Endometrial microvascular endothelial cells (primary cell): ENCODE data around the gene FCHSD1. TPM values are rescaled to one million over a fixed set of nuclear protein-coding genes. Genes with fewer than 3 reads are reported as not detected.

Experiments
- in situ Hi-C: cut with HindIII; loops from 2 replicates; pipeline ENCODE4 v1.10.0; 2017; ENCODE audit warnings: low sequenced_read_pairs, low pct_unique_long_range_greater_than_20kb; ENCODE audit errors: inconsistent ontology term
- total RNA-seq: library from RNA; depleted of rRNA; stranded (reverse); fragments of >200 nt; gene quantifications from one replicate; pipeline ENCODE4 v1.2.3, GENCODE V29; 2015; ENCODE audit errors: inconsistent ontology term

The FCHSD1 gene
- total RNA-seq, result 68.2 TPM

DNA sequence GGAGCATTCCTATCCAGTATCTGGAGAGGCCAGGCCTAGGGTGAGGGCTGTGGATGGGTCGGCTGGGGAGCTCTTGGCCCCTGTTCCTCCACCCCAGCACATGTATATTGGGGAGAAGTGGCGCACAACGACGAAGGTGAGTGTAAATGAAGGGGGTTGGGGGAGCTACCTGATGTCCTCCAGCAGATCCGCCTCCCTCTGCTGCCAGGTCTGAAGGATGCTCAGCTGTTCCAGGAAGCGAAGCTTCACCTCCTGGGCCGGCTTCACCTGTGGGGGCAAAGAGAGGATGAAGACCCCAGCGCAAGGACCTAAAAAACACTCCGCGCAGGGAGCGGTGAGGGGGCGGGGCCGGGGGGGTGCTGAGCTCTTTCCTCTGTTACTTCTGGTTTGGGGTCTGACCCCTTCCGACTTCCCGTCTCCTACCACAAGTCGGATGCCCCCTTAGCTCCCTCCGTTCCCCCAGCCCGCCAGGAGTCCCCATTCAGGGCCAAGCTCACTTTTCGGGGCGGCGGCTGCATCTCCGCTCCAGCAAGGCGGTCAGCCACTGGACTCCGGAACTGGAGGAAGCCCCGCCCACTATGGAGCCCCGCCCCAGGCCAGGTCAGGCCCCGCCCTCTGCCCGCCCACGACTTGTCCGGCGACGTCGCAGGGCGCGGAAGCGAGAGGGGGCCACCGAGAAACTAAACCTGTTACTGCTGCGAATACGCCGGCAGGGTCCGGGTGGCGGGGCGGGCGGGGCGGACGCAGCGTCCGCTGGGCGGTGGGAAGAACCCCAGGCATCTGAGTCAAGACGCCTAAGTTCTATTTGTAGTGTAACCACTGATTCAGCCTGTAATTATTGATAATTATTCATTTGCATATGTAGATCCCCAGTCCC lies at the start of gene FCHSD1:
Gene FCHSD1, minus strand, starts transcription at position 568 of the 877 bp plus-strand sequence. Its CDS starts 50 bp downstream, at position 518.
- in situ Hi-C loops, result no loop called here

DNA sequence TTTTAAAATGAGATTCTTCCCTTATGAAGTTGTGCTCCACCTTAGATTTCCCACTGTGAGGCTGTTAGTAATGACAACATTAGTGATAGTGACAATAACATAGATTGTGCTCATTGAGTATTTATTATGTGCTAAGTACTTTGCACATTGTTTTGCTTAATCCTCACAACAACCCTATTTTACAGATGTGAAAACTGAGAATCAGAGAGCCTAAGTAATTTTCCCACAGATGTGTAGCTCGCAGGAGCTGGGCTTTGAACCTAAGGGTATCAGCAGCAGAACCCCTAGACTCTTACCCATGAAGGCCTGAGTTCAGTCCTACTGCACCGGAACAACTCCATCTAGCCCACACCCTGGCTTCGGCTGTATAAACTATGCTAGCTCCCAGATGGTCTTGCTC lies 46.4 kb upstream of the FCHSD1 start:
- in situ Hi-C loops, result loop anchor here (25.0 kb wide), 1 partner anchor 440 kb away; no protein-coding TSS in a partner anchor

DNA sequence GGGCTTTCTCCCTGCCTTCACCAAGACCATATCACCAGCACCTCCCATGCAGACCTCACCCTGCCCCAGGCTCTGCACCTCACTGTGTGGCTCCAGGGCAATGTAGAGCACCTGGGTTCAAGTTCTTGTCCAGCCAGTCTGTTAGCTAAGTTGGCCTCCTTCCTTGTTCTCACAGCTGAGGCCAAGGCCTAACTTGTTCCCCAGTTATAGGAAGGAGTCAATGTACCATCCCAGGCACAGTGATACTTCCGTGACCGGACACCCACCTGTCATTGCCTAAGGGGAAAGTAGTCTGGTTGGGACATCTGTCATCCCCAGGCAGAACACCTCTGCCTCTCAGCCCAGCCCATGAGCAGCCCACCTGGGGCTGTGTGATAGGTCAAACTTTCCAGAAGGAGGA lies 45.2 kb upstream of the FCHSD1 start:
- in situ Hi-C loops, result loop anchor here (25.0 kb wide), 1 partner anchor 441 kb away; no protein-coding TSS in a partner anchor

DNA sequence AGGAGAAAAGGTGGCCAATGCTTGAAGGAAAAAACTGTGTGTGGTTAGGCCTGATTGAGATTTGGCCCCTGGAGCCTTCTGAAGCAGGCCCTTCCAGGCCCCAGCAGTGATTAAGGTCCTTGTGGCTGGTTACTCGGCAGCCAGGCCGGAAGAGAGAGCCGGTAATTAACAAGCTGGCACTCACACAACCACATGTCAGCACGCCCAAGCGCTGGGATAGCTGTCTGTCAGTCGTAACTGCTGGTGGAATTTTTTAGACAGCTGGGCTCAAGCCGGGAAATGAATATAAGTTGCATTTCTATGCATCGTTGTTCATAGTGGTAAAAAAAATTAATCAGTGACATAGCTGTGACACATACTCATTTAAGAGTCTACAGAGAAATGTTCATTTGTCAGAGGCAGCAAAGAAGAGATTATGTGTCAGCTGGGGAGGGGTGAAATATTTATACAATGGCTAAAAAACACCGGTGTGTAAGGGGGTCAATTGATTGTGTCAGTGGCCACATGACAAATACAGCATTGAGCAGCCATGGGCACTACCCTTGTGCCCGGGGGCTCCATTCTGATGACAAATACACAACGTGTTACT lies 44.5 kb upstream of the FCHSD1 start:
- in situ Hi-C loops, result loop anchor here (25.0 kb wide), 1 partner anchor 442 kb away; no protein-coding TSS in a partner anchor

DNA sequence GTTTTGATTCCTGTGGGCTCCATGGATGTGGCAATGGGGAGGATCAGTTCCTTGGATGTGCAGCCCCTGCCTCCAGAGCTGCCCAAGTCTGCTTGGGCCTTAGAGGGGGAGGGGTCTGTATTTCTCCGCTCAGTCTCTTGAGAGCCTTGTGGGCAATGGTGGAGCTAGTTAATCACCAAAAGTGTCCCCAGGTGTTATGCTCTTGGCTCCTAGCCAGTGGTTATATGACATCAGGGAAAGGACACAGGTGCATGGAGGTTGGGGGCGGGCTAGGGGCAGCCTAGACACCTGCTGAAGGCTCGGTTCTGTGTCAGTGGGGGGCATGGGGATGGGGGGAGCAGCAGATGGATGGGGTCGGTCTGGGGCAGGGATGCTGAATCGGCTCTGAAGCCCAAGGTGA lies 43.3 kb upstream of the FCHSD1 start:
- in situ Hi-C loops, result loop anchor here (25.0 kb wide), 1 partner anchor 443 kb away; no protein-coding TSS in a partner anchor

DNA sequence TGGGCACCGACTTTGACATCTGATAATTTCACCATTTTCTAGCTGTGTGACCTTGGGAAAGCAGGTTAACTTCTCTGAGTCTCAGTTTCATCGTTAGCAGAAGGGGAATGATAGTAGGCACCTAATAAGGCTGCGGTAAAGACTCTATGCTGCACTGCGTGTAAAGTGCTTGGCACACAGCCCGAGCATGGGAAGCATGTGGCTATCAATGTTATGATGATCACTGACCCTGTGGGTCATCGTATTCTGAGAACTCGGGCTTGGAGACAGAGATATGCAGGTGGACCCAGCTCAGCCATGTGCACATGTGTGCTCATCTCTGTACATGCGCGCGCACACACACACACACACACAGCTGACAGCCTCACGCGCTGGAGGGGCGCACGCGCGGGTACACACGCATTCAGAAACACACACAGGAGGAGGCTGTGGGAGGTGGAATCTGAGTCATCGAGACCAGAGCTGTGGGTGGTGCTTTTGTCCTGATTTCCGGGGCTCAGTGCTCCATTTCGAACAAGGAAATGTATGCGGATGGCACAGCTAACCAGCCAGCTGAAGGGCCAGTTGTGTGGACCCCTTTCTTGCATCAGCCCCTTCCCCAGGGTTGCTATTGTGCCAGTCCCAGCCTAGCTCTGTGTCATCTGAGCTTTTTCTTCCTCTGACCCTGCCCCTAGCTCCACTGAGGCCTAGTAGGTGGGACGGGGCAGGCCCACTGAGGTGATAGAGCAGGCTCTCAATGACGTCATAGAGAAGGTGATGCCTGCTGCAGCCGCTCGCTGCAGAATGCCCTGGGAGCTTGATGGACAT lies 41.9 kb upstream of the FCHSD1 start:
- in situ Hi-C loops, result loop anchor here (25.0 kb wide), 1 partner anchor 444 kb away; no protein-coding TSS in a partner anchor

DNA sequence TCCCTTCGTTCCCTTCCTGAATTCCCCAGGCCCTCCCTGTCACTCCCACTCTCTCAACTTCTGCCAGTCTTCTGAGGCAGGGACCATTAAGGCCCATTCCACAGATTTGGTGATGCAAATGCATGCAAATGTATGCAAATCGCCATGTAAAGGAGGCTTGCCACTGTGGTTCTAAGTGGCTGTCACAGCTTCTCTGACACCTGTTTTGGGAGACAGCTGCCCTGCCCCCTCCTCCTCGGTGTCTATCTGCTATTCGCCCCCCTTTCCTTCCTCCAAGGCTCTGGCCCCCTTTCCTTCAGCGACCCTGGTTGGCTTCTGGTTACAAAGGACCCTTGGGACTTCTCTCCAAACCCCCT lies 41.3 kb upstream of the FCHSD1 start:
- in situ Hi-C loops, result loop anchor here (25.0 kb wide), 1 partner anchor 445 kb away; no protein-coding TSS in a partner anchor

DNA sequence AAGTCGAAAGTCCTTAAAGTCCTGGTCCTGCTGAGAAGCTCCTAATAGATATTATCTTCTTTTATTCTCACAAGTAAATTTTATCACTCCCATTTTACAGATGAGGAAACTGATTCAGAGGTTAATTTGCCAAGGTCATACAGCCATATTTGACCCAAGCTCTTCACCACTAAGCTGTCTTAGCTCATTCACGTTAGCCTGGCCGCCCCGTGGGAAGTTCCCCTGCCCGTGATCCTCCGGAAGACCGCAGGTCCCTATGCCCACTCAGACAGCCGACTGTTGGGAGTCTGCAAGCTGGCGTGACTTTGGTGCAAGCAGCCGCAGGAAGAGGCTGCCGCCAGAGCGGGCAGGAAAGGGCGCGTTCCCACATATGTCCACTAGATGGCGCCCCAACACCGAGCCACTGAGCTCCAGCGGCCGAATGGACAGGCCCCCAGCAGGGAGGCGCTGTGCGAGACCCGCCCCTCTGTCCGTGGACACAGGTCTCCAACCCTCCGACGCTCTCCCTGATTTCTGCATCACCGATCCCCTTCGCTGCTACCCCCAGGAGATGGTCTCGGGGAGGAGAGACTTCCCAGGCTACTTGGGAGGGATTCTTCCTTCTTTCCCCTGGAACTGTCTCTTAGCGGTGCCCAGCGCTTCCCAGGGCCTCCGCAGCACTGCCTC lies 40.8 kb upstream of the FCHSD1 start:
- in situ Hi-C loops, result loop anchor here (25.0 kb wide), 1 partner anchor 445 kb away; no protein-coding TSS in a partner anchor

DNA sequence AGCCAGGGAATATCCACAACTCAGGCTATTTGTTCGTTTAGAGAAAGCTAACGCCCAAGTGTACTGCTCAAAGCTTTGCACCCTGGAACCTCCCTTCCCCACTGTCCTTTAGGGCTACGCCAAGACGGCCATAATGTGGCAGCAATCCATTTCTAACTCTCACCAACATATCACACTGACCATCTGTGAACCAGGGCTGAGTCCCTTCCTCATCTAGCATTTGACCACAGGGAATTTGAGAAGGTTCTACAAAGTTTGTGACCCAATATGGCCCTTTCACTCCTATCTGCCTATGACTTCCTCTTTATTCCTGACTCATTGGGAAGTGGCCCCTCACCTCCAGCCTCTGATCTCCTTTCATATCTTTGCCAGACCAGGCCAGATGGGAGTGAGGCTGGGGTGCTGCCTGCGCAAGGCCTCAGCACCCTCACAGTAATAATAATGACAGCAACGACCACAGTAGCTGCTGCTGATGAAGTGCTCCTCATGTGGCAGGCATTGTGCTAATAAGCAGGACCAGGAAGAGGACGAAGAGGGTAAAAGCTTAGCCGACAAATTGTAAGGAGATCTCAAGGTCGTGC lies 40.2 kb upstream of the FCHSD1 start:
- in situ Hi-C loops, result loop anchor here (25.0 kb wide), 1 partner anchor 446 kb away; no protein-coding TSS in a partner anchor

DNA sequence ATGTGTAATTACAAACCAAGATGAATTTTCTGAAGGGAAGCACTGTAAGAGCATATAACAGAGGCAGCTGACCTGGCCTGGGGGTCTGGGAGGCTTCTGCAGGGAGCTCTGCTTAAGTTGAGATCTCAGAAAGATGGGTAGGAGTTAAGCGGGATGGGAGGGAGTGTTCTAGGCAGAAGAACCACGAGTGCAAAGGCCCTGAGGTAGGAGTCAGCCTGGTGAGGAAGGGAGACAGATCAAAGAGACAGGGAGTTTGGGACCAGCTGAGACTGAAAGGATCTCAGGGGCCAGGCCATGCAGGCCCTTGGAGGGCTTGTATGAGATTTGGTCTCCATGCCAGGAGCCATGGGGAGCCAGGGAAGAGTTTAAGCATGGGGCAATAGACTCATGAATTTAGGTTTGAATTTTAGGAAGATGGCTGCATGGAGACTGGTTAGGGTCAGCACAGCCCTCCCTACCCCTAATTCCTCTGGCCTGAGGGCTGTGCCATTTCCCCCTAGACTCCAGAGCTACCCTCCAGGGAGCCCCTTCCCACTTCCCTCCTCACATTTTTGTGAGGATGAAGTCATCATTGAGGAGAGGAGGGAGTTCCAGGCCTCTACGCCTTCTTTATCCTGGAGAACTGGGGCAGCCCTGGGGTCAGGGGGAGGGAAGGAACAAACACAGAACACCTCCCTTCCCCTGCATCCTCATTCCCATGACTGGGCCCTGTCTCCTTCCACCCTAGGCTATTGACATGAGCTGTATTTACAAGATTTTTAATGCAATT lies 35.6 kb upstream of the FCHSD1 start:
- in situ Hi-C loops, result loop anchor here (25.0 kb wide), 1 partner anchor 450 kb away; no protein-coding TSS in a partner anchor

DNA sequence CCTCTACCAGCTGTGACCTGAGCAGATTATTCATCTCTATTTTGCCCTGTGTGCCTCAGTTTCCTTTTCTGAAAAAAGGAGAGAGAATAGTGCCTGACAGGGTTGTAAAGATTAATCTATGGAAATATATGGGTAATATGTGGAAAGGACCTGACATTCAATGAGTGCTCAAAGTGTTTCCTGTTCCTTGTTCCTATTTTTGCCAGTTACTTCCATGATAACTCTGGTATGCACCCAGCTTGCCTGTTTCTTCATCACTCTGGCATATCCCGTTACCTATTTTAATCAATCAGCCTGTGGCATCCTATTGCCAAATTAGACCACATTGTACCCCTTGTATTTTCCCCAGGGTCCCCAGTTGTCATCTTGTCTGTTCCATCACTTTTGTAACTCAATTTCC lies 34.4 kb upstream of the FCHSD1 start:
- in situ Hi-C loops, result loop anchor here (25.0 kb wide), 1 partner anchor 452 kb away; no protein-coding TSS in a partner anchor

DNA sequence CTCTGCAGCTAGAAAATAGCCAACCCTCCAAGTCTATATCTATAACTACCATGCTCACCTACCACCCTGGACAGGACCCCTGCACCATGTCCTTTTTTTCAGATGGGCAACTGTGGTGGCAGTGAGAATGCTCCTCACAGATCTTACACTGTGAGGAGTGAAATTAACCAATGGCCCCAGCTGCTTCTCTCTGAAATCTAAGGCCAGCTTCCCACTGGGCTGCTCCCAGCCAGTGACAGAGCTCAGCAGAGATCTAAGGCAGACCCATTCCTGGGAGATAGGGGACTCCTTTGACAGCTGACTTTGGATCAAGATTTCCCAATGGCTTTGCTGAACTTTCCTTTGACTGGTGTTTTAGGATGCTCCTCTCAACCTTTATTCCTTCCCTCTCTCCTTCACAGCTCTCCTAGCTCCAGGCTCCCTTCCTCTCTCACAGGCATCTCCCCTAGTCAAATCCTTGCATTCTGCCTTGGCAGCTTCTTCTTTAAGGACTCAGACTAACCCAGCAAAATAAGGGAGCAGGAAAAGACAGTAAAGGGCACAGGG lies 32.5 kb upstream of the FCHSD1 start:
- in situ Hi-C loops, result loop anchor here (25.0 kb wide), 1 partner anchor 454 kb away; no protein-coding TSS in a partner anchor

DNA sequence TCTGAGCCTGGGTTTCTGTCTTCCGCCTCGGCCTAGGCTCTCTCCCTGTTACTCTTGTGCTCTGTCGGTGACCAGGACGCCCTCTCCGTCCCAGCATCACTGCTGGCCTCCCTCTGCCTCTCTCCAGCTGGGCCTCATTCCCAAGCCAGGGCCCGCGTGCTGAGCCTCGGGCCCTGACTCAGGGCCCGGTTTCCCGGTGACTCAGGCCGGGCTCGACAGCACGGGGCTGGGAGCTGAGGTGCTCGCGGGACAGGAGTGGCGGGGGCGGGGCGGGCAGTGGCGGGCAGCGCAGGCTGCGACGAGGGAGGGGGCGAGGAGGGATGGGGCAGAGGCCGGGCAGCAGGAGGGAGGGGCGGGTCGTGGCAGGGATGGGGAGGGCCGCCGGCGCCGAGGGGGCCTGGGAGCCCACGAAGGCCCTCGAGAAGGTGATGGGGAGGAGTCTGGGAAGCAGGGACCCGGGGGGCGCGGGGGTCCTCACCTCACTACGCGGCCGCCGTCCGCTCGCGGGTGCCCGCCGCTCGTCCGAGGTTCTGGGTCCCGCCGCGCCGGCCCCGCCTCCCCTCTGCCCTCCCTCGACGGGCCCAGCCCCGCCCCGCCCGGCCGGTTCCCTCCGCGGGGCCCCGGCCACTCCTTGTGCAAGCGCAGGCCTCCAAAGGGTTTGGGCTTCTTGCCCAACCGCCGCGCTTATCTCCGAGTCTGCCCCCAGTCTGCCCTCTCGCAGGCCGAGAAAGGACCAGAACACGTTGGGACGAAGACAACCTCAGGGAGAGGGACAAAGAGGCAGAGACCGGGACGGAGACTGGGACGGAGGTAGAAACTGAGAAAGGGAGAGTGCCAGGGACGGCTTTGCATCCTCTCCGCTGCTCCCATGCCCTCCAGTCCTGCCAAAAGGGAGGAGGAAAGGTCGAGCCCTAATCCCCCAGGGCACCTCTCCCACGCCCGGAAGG lies 30.8 kb upstream of the FCHSD1 start, which contains the start of gene ARAP3:
Gene ARAP3, minus strand, starts transcription at position 536 of the 947 bp plus-strand sequence. CDS start 1,744 bp downstream, outside the sequence.
- in situ Hi-C loops, result loop anchor here (25.0 kb wide), 1 partner anchor 455 kb away; no protein-coding TSS in a partner anchor

DNA sequence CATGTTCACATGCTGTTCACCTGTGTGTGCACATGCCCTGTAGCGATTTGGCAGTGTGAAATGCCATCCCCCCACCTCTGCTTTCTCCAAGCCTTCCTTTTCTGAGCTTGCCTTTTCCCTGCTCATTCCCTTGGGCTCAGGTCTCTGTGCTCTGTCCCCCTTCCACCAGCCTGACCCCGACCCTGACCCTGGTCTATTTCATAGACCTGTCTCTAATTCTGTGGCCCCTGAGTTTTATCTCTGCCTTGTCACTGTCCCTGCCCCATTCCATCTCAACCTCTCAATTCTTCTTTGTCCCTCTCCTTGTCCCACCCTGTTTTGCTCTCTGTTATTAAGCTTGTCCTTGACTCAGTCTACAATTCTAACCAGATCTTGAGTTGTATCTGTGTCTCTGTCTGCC lies 30.1 kb upstream of the FCHSD1 start:
- in situ Hi-C loops, result loop anchor here (25.0 kb wide), 1 partner anchor 456 kb away; no protein-coding TSS in a partner anchor

DNA sequence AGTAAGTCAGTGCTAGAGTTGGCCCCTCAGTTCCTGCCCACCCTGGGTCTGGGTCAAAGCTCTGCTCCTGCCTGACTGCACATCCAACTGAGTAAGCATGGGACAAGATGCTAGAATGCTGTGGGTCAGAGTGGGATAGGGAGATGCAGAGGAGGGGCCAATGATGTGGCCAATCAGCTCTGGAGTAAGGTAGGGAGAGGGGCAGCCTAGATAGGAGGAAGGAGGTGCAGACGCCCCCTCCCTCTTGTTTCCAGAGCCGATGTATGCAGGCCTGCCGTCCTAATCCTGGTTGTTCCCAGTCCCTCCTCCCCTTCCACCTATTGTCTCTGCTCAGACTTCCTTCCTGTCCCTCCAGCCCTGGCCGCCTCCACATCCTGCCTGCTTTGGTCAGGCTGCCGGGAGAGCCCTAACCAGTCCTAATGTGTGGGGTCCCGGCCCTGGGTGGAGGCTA lies 29.6 kb upstream of the FCHSD1 start:
- in situ Hi-C loops, result loop anchor here (25.0 kb wide), 1 partner anchor 457 kb away; no protein-coding TSS in a partner anchor
